Measurements from ENCODE around the gene GABRP. TPM values are rescaled to one million over a fixed set of nuclear protein-coding genes. Genes with fewer than 3 reads are reported as not detected.

The GABRP gene
- total and polyA plus RNA-seq, 4 donors = 0.08 to 0.17 TPM; not detected in 2

DNA sequence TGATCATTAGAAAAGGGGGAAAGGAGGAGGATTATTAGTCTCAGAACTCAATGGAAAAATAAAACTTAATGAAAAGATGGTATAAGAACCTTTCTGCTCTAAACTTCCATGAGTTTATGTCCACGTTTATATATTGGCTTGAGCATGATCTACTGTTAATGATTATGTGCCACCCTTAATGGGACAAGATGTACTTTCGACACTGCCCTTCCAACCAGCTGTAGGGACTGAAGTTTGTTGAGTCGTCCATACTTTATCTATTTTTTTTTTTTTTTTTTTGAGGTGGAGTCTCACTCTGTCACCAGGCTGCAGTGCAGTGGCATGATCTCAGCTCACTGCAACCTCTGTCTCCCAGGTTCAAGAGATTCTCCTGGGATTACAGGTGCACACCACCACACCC lies 25.0 kb upstream of the GABRP start:
- no peak overlapping the region for H3K27ac ChIP-seq (ENCODE audit: low read depth in 1 of 2, low read length in 2 of 2)
- no peak overlapping the region for H3K4me3 ChIP-seq (ENCODE audit: low read depth in 1 of 3, low read length in 3 of 3)
- no peaks in the 10 kb centered on the region for H3K9me3 ChIP-seq (ENCODE audit: control insufficient read depth in 4 of 4, low read length in 3 of 4)
- no peaks in the 10 kb centered on the region for H3K36me3 ChIP-seq (ENCODE audit: control insufficient read depth in 4 of 4, insufficient read depth in 3 of 4, low read depth in 1 of 4, low read length in 3 of 4)
- no peaks in the 10 kb centered on the region for H3K4me1 ChIP-seq (ENCODE audit: control insufficient read depth in 4 of 4, insufficient read depth in 4 of 4, low read length in 3 of 4)
- DNase-seq (ENCODE audit: low spot score) = no peak
- no peak overlapping the region for H3K9ac ChIP-seq (ENCODE audit: low read depth in 1 of 2, low read length in 2 of 2)
- WGBS = 72% methylated on average over 3 of the region's 3 CpGs
- TF ChIP-seq, protein P1, sequence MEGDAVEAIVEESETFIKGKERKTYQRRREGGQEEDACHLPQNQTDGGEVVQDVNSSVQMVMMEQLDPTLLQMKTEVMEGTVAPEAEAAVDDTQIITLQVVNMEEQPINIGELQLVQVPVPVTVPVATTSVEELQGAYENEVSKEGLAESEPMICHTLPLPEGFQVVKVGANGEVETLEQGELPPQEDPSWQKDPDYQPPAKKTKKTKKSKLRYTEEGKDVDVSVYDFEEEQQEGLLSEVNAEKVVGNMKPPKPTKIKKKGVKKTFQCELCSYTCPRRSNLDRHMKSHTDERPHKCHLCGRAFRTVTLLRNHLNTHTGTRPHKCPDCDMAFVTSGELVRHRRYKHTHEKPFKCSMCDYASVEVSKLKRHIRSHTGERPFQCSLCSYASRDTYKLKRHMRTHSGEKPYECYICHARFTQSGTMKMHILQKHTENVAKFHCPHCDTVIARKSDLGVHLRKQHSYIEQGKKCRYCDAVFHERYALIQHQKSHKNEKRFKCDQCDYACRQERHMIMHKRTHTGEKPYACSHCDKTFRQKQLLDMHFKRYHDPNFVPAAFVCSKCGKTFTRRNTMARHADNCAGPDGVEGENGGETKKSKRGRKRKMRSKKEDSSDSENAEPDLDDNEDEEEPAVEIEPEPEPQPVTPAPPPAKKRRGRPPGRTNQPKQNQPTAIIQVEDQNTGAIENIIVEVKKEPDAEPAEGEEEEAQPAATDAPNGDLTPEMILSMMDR (IDR thresholded peaks at IDR 0.05; ENCODE audit: low read depth, low read length, missing input control) = no peak
- TF ChIP-seq, protein P2, sequence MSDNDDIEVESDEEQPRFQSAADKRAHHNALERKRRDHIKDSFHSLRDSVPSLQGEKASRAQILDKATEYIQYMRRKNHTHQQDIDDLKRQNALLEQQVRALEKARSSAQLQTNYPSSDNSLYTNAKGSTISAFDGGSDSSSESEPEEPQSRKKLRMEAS (IDR thresholded peaks at IDR 0.05) = no peak
- no peak for TF ChIP-seq HNF4A (conservative IDR thresholded peaks at IDR 0.05)
- no peak for TF ChIP-seq YY1 (IDR thresholded peaks at IDR 0.05)
- TF ChIP-seq RXRA (IDR thresholded peaks at IDR 0.05) = no peak
- no peak for TF ChIP-seq FOXA1 (IDR thresholded peaks at IDR 0.05)
- TF ChIP-seq RAD21 (IDR thresholded peaks at IDR 0.05) = no peak
- TF ChIP-seq SP1 (IDR thresholded peaks at IDR 0.05) = no peak
- TF ChIP-seq, protein P3, sequence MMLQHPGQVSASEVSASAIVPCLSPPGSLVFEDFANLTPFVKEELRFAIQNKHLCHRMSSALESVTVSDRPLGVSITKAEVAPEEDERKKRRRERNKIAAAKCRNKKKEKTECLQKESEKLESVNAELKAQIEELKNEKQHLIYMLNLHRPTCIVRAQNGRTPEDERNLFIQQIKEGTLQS (IDR thresholded peaks at IDR 0.05) = no peak
- TF ChIP-seq HNF4G (IDR thresholded peaks at IDR 0.05) = no peak
- no peak for TF ChIP-seq NR2F2 (IDR thresholded peaks at IDR 0.05)
- TF ChIP-seq JUND (IDR thresholded peaks at IDR 0.05) = no peak
- TF ChIP-seq TAF1 (conservative IDR thresholded peaks at IDR 0.05) = no peak
- TF ChIP-seq, protein P4, sequence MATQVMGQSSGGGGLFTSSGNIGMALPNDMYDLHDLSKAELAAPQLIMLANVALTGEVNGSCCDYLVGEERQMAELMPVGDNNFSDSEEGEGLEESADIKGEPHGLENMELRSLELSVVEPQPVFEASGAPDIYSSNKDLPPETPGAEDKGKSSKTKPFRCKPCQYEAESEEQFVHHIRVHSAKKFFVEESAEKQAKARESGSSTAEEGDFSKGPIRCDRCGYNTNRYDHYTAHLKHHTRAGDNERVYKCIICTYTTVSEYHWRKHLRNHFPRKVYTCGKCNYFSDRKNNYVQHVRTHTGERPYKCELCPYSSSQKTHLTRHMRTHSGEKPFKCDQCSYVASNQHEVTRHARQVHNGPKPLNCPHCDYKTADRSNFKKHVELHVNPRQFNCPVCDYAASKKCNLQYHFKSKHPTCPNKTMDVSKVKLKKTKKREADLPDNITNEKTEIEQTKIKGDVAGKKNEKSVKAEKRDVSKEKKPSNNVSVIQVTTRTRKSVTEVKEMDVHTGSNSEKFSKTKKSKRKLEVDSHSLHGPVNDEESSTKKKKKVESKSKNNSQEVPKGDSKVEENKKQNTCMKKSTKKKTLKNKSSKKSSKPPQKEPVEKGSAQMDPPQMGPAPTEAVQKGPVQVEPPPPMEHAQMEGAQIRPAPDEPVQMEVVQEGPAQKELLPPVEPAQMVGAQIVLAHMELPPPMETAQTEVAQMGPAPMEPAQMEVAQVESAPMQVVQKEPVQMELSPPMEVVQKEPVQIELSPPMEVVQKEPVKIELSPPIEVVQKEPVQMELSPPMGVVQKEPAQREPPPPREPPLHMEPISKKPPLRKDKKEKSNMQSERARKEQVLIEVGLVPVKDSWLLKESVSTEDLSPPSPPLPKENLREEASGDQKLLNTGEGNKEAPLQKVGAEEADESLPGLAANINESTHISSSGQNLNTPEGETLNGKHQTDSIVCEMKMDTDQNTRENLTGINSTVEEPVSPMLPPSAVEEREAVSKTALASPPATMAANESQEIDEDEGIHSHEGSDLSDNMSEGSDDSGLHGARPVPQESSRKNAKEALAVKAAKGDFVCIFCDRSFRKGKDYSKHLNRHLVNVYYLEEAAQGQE (IDR thresholded peaks at IDR 0.05) = no peak
- TF ChIP-seq GABPA (IDR thresholded peaks at IDR 0.05 in 1 of 2, conservative IDR thresholded peaks at IDR 0.05 in 1 of 2) = no peak
- no peaks in the 10 kb centered on the region for H3K27me3 ChIP-seq (ENCODE audit: control insufficient read depth in 4 of 4, insufficient read depth in 4 of 4, low read length in 3 of 4)

DNA sequence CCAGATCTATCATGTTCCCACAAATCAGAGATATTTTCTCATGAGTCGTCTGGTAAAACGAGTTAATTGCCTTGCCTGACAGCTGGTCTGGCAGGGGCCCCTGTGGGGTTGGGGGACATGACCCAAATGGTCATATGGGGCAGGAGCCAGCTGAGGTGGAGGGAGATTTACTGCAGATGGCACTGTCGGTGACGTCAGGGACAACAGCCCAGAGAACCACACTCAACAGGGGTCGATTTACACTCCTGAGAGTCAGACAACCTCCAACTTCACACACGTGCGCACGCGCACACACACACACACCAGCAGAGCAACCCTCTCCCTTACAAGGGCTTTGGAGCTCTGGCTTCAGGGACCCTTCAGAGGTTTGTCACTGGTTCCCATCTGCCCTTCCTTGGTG lies 23.4 kb upstream of the GABRP start:
- Histone ChIP-seq H3K36me3 (ENCODE audit: control insufficient read depth in 4 of 4, insufficient read depth in 3 of 4, low read depth in 1 of 4, low read length in 3 of 4) (no peaks in the 10 kb centered on the region), H3K4me3 (ENCODE audit: low read depth in 1 of 3, low read length in 3 of 3) (no peak overlapping the region), H3K4me1 (ENCODE audit: control insufficient read depth in 4 of 4, insufficient read depth in 4 of 4, low read length in 3 of 4) (no peaks in the 10 kb centered on the region), H3K27me3 (ENCODE audit: control insufficient read depth in 4 of 4, insufficient read depth in 4 of 4, low read length in 3 of 4) (no peaks in the 10 kb centered on the region), H3K9ac (ENCODE audit: low read depth in 1 of 2, low read length in 2 of 2) (no peak overlapping the region), H3K27ac (ENCODE audit: low read depth in 1 of 2, low read length in 2 of 2) (no peak overlapping the region), H3K9me3 (ENCODE audit: control insufficient read depth in 4 of 4, low read length in 3 of 4) (no peaks in the 10 kb centered on the region)
- TF ChIP-seq NR2F2 (IDR thresholded peaks at IDR 0.05) (no peak), SP1 (IDR thresholded peaks at IDR 0.05) (no peak), GABPA (IDR thresholded peaks at IDR 0.05 in 1 of 2, conservative IDR thresholded peaks at IDR 0.05 in 1 of 2) (no peak), YY1 (IDR thresholded peaks at IDR 0.05) (no peak), RAD21 (IDR thresholded peaks at IDR 0.05) (no peak), HNF4G (IDR thresholded peaks at IDR 0.05) (no peak), FOXA2 (IDR thresholded peaks at IDR 0.05) (no peak)
- TF ChIP-seq, protein P2 (IDR thresholded peaks at IDR 0.05) = no peak
- TF ChIP-seq, protein P4 (IDR thresholded peaks at IDR 0.05) = no peak
- TF ChIP-seq, protein P1 (IDR thresholded peaks at IDR 0.05; ENCODE audit: low read depth, low read length, missing input control) = no peak
- TF ChIP-seq, protein P3 (IDR thresholded peaks at IDR 0.05) = no peak
- TF ChIP-seq, protein P5, sequence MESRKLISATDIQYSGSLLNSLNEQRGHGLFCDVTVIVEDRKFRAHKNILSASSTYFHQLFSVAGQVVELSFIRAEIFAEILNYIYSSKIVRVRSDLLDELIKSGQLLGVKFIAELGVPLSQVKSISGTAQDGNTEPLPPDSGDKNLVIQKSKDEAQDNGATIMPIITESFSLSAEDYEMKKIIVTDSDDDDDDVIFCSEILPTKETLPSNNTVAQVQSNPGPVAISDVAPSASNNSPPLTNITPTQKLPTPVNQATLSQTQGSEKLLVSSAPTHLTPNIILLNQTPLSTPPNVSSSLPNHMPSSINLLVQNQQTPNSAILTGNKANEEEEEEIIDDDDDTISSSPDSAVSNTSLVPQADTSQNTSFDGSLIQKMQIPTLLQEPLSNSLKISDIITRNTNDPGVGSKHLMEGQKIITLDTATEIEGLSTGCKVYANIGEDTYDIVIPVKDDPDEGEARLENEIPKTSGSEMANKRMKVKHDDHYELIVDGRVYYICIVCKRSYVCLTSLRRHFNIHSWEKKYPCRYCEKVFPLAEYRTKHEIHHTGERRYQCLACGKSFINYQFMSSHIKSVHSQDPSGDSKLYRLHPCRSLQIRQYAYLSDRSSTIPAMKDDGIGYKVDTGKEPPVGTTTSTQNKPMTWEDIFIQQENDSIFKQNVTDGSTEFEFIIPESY (IDR thresholded peaks at IDR 0.05) = no peak
- no peak for DNase-seq (ENCODE audit: low spot score)
- WGBS = 83% methylated on average over 9 of the region's 9 CpGs
